ENCODE data around the gene GRID1. TPM values are rescaled to one million over a fixed set of nuclear protein-coding genes. Genes with fewer than 3 reads are reported as not detected.

The GRID1 gene
- total and polyA plus RNA-seq, 10 of the 15 experiments (the other 5 are each of a cell fraction or from before 2014, with no cell fraction given), result 0.04 to 0.62 (median 0.08) TPM; not detected in 5

GRCh38 chr10:86144301-86144700 lies 222.3 kb downstream of the GRID1 start:
- no peaks in the 10 kb centered on the region for H3K9me3 ChIP-seq (replicated peaks; ENCODE audit: control insufficient read depth, insufficient read depth, low read length)
- RAD21 ChIA-PET (ENCODE audit: unreplicated experiment), result no interaction called here
- POLR2A ChIA-PET, result no interaction called here
- WGBS (ENCODE audit: insufficient coverage, insufficient replicate concordance, low lambda C conversion rate, missing lambda C conversion rate), result 31% methylated on average over 8 of the region's 8 CpGs
- peaks cover 0 to 5% of the 10 kb centered on the region in 2 experiments; a peak in 2 of 4 replicates for H3K27me3 ChIP-seq (replicated peaks in 1 of 2; ENCODE audit: control insufficient read depth in 2 of 2, insufficient read depth in 2 of 2, low read length in 1 of 2)
- no peak overlapping the region for H3K9ac ChIP-seq (ENCODE audit: control insufficient read depth, insufficient read depth, low read length)
- DNase-seq (ENCODE audit: low read depth, low spot score) (no peak), ATAC-seq (no peak), FAIRE-seq (no peak)
- in situ Hi-C loops (cut with MboI), result no loop called here
- BruUV-seq (replicated peaks), result no TSS peak
- no peaks in the 10 kb centered on the region for H3K4me1 ChIP-seq (ENCODE audit: control insufficient read depth, insufficient read depth, low read length)
- H3K27ac ChIP-seq (ENCODE audit: control insufficient read depth, insufficient read depth), result no peak overlapping the region
- no peaks in the 10 kb centered on the region for H3K79me2 ChIP-seq (ENCODE audit: control insufficient read depth, insufficient read depth, low read length)
- TF ChIP-seq EZH2 (IDR thresholded peaks at IDR 0.05; ENCODE audit: borderline replicate concordance, control insufficient read depth, low read depth, low read length) (no peak), PAX5 (IDR thresholded peaks at IDR 0.05; ENCODE audit: borderline replicate concordance, low read depth, low read length) (no peak), RFX5 (IDR thresholded peaks at IDR 0.05; ENCODE audit: low read depth, low read length) (no peak), ETV6 (conservative IDR thresholded peaks at IDR 0.05 in 1 of 2, IDR thresholded peaks at IDR 0.05 in 1 of 2; ENCODE audit: borderline replicate concordance in 1 of 2, low read depth in 1 of 2) (no peak), HCFC1 (IDR thresholded peaks at IDR 0.05; ENCODE audit: low read length) (no peak), NR2C2 (IDR thresholded peaks at IDR 0.05; ENCODE audit: borderline replicate concordance, control insufficient read depth, insufficient read length, low read depth) (no peak), RUNX3 (IDR thresholded peaks at IDR 0.05; ENCODE audit: low read length) (no peak), EP300 (IDR thresholded peaks at IDR 0.05; ENCODE audit: borderline replicate concordance in 1 of 2, control insufficient read depth in 1 of 2, low read depth in 2 of 2, low read length in 2 of 2) (no peak), SUPT20H (IDR thresholded peaks at IDR 0.05; ENCODE audit: borderline replicate concordance, control insufficient read depth, low read depth, low read length) (no peak), BRCA1 (IDR thresholded peaks at IDR 0.05; ENCODE audit: low read depth, low read length) (no peak), KDM1A (IDR thresholded peaks at IDR 0.05; ENCODE audit: borderline replicate concordance) (no peak), STAT3 (IDR thresholded peaks at IDR 0.05; ENCODE audit: low read depth, low read length) (no peak), ZNF687 (IDR thresholded peaks at IDR 0.05) (no peak), POLR2AphosphoS5 (IDR thresholded peaks at IDR 0.05; ENCODE audit: low read length) (no peak), NBN (IDR thresholded peaks at IDR 0.05) (no peak), POU2F2 (IDR thresholded peaks at IDR 0.05; ENCODE audit: borderline replicate concordance, low read depth, low read length) (no peak)
- CTCF ChIA-PET, result no interaction called here
- no peak overlapping the region for H3K4me2 ChIP-seq (ENCODE audit: control insufficient read depth, insufficient read depth)
- no peaks in the 10 kb centered on the region for H4K20me1 ChIP-seq (ENCODE audit: control insufficient read depth, insufficient read depth)
- no peaks in the 10 kb centered on the region for H3K36me3 ChIP-seq (ENCODE audit: control insufficient read depth in 2 of 2, insufficient read depth in 2 of 2, low read length in 1 of 2)
- SMC1A ChIA-PET (ENCODE audit: uncharacterized antibody, unreplicated experiment), result no interaction called here
- H3K4me3 ChIP-seq, result no peak overlapping the region
- no peak overlapping the region for H2AFZ ChIP-seq (ENCODE audit: control insufficient read depth, low read depth, low read length)
- intact Hi-C loops (cut with micrococcal nuclease; ENCODE audit: unreplicated experiment), result no loop called here
